Activated T-cell treated with anti-CD3 and anti-CD28 coated beads, Interleukin-2, amount 50 U/mL, for 1 hour (primary cell): ENCODE measurements around the gene TRAK2.

Source experiments
- DNase-seq: peaks from one replicate; pipeline ENCODE4 v3.0.0-alpha.2; 2020

Gene TRAK2

GRCh38 chr2:201353116-201353515 lies 98.1 kb downstream of the TRAK2 start:
- no peak for DNase-seq

GRCh38 chr2:201350879-201351278 lies 100.4 kb downstream of the TRAK2 start:
- DNase-seq = no peak

GRCh38 chr2:201349601-201350000 lies 101.7 kb downstream of the TRAK2 start:
- no peak for DNase-seq

- DNase-seq = no peak
Measured at GRCh38 chr2:201348758-201349157, 102.5 kb downstream of the TRAK2 start.

GRCh38 chr2:201347138-201347537 lies 104.1 kb downstream of the TRAK2 start:
- DNase-seq = no peak

GRCh38 chr2:201345625-201346213 lies 105.5 kb downstream of the TRAK2 start:
- no peak for DNase-seq

GRCh38 chr2:201344663-201345366 lies 106.4 kb downstream of the TRAK2 start:
- DNase-seq = no peak

- no peak for DNase-seq
Measured at GRCh38 chr2:201343559-201343958, 107.7 kb downstream of the TRAK2 start.

- no peak for DNase-seq
Measured at GRCh38 chr2:201342923-201343322, 108.3 kb downstream of the TRAK2 start.

- no peak for DNase-seq
Measured at GRCh38 chr2:201329409-201329808, 121.8 kb downstream of the TRAK2 start.

- no peak for DNase-seq
Measured at GRCh38 chr2:201327678-201328077, 123.6 kb downstream of the TRAK2 start.
